HG03135 (cell line): Measurements from ENCODE around the gene SIL1.

Experiments used
- ATAC-seq: cut with Tn5 transposase; IDR thresholded peaks from one replicate; pipeline ENCODE4 v1.9.1; 2021; ENCODE audit warnings: mild to moderate bottlenecking, moderate library complexity; ENCODE audit not compliant: unreplicated experiment

Gene SIL1

GRCh38 chr5:138900281-138900965 is 297.7 kb downstream of the SIL1 start:
- ATAC-seq = no peak

GRCh38 chr5:138898742-138899141 is 299.4 kb downstream of the SIL1 start:
- no peak for ATAC-seq

- no peak for ATAC-seq
Measured at GRCh38 chr5:138898299-138898698, 299.9 kb downstream of the SIL1 start.
